Mucosa of descending colon (tissue), 3 donors: ENCODE measurements around the gene SND1. TPM values are rescaled to one million over a fixed set of nuclear protein-coding genes. Genes with fewer than 3 reads are reported as not detected.

ENCODE experiments used
- ATAC-seq: fragments of 200-7000 bp; cut with Tn5 transposase; one replicate; pipeline ENCODE4 v1.9.1; 2020; ENCODE audit warnings: mild to moderate bottlenecking, moderate library complexity
- DNase-seq, 3 donors: peaks; one replicate each; pipeline ENCODE4 v3.0.0-alpha.2; 2020
- H3K36me3 ChIP-seq: fragments of 200-600 bp; one replicate; pipeline ENCODE4 v1.8.0; 2021; ENCODE audit warnings: low read depth, mild to moderate bottlenecking
- H3K4me1 ChIP-seq: fragments of 200-600 bp; one replicate; pipeline ENCODE4 v1.8.0; 2021; ENCODE audit warnings: low read depth, mild to moderate bottlenecking
- H3K4me3 ChIP-seq: fragments of 200-600 bp; one replicate; pipeline ENCODE4 v1.8.0; 2021; ENCODE audit warnings: mild to moderate bottlenecking
- H3K9me3 ChIP-seq: fragments of 200-600 bp; one replicate; pipeline ENCODE4 v1.8.0; 2021; ENCODE audit warnings: mild to moderate bottlenecking
- CTCF ChIP-seq: fragments of 200-600 bp; IDR thresholded peaks from one replicate; pipeline ENCODE4 v1.8.0; 2022; ENCODE audit warnings: antibody characterized with exemption, mild to moderate bottlenecking
- intact Hi-C, 2 donors: fragments of 100-400 bp; cut with DNase I in 1 of 2; cut with micrococcal nuclease in 1 of 2; formaldehyde crosslinking; loops; one replicate each; pipeline versions ENCODE4 v1.11.0 to v1.11.1; 2022; cut with DNase I, micrococcal nuclease
- total RNA-seq, 3 donors: library from RNA; stranded (reverse); fragmentation: NEBNext Ultra II Directional in 2 of 3; extraction: Animal tissue kit (Norgen Biotek cat#: 25700) in 2 of 3; gene quantifications; one replicate each; pipeline versions ENCODE4 v1.2.1 to v1.2.4, GENCODE V29; 2021 to 2023
- donor health status: DM: no; HTN: no; CAD: no; lungs with moderate emphysema.
- donor health status: DM: no; HTN: no; CAD: no.
- donor health status: DM: no; HTN: yes; CAD: no.

SND1 gene
- total RNA-seq, 3 donors from 2014 or later = 99.0 to 131 (median 106) TPM

GRCh38 chr7:128027485-128027980 lies 375.5 kb downstream of the SND1 start:
- Histone ChIP-seq H3K4me3 (no peak overlapping the region), H3K4me1 (peaks cover 9% of the 10 kb centered on the region), H3K36me3 (no peaks in the 10 kb centered on the region), H3K9me3 (no peaks in the 10 kb centered on the region)
- no peak for TF ChIP-seq CTCF
- intact Hi-C loops = no loop called here
- DNase-seq (peak; percentile 30 to 67 (median 40)), ATAC-seq (peak; percentile 72)

- DNase-seq = no peak
- no peak for TF ChIP-seq CTCF
- no peaks in the 10 kb centered on the region for H3K9me3 ChIP-seq
- ATAC-seq = no peak
- H3K36me3 ChIP-seq = no peaks in the 10 kb centered on the region
- H3K4me1 ChIP-seq = peaks cover 9% of the 10 kb centered on the region
- intact Hi-C loops = no loop called here
- no peak overlapping the region for H3K4me3 ChIP-seq
Measured at GRCh38 chr7:128029405-128029995, 377.5 kb downstream of the SND1 start.

GRCh38 chr7:128030263-128030653 lies 378.3 kb downstream of the SND1 start:
- intact Hi-C loops = no loop called here
- DNase-seq (no peak), ATAC-seq (no peak)
- no peak overlapping the region for H3K4me3 ChIP-seq
- H3K36me3 ChIP-seq = no peaks in the 10 kb centered on the region
- no peak for TF ChIP-seq CTCF
- H3K4me1 ChIP-seq = peaks cover 9% of the 10 kb centered on the region
- H3K9me3 ChIP-seq = no peaks in the 10 kb centered on the region

GRCh38 chr7:128030654-128031611 lies 378.9 kb downstream of the SND1 start, which contains the start of gene LRRC4:
Gene LRRC4, minus strand, starts transcription at chr7:128031437. Its CDS starts 797 bp downstream, at chr7:128030640.
- H3K4me3 ChIP-seq = no peak within 1 kb of the TSS
- H3K9me3 ChIP-seq = no peaks in the 10 kb centered on the region
- peak; percentile 56 for ATAC-seq
- TF ChIP-seq CTCF = no peak
- H3K36me3 ChIP-seq = no peaks in the 10 kb centered on the region
- intact Hi-C loops = no loop called here
- peaks cover 9% of the 10 kb centered on the region for H3K4me1 ChIP-seq
- peak; percentile 41 to 66 (median 61) for DNase-seq

- H3K36me3 ChIP-seq = no peaks in the 10 kb centered on the region
- intact Hi-C loops = no loop called here
Measured at GRCh38 chr7:128031901-128032604, 380.1 kb downstream of the SND1 start.

More at GRCh38 chr7:128031901-128032604, 380.1 kb downstream of the SND1 start:
- DNase-seq (peak in 2 of 3 donors; percentile 38 to 39), ATAC-seq (peak; percentile 60)
- Histone ChIP-seq H3K4me1 (peaks cover 9% of the 10 kb centered on the region), H3K9me3 (no peaks in the 10 kb centered on the region), H3K4me3 (no peak overlapping the region)
- TF ChIP-seq CTCF = no peak
